Coronary artery (tissue), 2 donors: ENCODE results near the gene SLIT3.

Experiments
- DNase-seq: peaks from one replicate; pipeline ENCODE4 v3.0.0-alpha.2; 2017; ENCODE audit warnings: low spot score
- H3K27ac ChIP-seq, 2 donors: fragments of 200-600 bp; sonication (generic); one replicate each; pipeline ENCODE4 v1.5.1; 2016 to 2019
- H3K4me3 ChIP-seq: fragments of 200-600 bp; sonication (generic); 2 replicates; pipeline ENCODE4 v1.5.1; 2016; ENCODE audit warnings: mild to moderate bottlenecking, moderate library complexity
- TF ChIP-seq, protein P1 (sequence below): fragments of 200-600 bp; sonication (generic); IDR thresholded peaks from one replicate; pipeline ENCODE4 v1.5.1; 2019; ENCODE audit warnings: antibody characterized with exemption

SLIT3 gene

DNA sequence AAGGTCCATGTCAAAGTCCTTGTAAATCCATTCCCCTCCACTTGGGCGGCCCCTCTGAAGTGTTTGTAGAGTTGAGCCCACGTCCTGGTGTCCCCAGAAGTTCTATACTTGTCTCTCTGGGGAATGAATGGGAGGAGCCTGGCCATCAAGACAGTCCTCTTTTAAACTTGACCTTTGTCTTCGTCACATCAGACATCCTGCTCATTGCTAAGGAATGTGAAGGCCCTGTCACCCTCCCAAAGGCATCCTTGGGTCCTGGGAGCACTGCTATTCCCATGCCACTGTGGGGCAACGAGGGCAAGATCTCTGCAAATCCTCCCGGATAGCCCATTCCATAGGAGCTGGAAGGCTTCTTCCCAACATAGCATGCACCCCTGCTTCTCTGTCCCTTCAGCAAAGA is 235.5 kb downstream of the SLIT3 start:
- TF ChIP-seq, protein P1, sequence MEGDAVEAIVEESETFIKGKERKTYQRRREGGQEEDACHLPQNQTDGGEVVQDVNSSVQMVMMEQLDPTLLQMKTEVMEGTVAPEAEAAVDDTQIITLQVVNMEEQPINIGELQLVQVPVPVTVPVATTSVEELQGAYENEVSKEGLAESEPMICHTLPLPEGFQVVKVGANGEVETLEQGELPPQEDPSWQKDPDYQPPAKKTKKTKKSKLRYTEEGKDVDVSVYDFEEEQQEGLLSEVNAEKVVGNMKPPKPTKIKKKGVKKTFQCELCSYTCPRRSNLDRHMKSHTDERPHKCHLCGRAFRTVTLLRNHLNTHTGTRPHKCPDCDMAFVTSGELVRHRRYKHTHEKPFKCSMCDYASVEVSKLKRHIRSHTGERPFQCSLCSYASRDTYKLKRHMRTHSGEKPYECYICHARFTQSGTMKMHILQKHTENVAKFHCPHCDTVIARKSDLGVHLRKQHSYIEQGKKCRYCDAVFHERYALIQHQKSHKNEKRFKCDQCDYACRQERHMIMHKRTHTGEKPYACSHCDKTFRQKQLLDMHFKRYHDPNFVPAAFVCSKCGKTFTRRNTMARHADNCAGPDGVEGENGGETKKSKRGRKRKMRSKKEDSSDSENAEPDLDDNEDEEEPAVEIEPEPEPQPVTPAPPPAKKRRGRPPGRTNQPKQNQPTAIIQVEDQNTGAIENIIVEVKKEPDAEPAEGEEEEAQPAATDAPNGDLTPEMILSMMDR = no peak
- no peak for DNase-seq
- Histone ChIP-seq H3K27ac (peak overlapping the region in 1 of 2 donors; percentile 69), H3K4me3 (no peak overlapping the region)

DNA sequence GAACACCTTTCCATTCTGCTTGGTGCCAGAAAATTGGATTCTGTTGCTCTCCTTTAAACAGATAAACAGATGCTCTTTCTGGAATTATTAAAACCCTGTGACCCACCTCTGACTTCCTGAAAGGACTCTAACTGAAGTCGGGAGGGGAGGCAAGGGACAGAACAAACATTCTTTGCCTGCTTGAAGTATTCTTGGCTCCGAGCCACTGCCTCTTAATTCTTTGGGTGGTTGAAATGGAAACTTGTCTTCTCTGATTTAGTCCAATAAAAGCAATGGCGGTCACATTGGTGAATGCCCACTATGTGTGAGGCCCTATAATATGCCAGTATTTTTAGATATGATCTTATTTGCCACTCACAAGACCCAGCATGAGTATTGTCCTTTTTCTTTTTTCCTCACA is 236.8 kb downstream of the SLIT3 start:
- H3K4me3 ChIP-seq = no peak overlapping the region
- peak overlapping the region in 1 of 2 donors; percentile 69 for H3K27ac ChIP-seq
- TF ChIP-seq, protein P1 = no peak
- DNase-seq = no peak

DNA sequence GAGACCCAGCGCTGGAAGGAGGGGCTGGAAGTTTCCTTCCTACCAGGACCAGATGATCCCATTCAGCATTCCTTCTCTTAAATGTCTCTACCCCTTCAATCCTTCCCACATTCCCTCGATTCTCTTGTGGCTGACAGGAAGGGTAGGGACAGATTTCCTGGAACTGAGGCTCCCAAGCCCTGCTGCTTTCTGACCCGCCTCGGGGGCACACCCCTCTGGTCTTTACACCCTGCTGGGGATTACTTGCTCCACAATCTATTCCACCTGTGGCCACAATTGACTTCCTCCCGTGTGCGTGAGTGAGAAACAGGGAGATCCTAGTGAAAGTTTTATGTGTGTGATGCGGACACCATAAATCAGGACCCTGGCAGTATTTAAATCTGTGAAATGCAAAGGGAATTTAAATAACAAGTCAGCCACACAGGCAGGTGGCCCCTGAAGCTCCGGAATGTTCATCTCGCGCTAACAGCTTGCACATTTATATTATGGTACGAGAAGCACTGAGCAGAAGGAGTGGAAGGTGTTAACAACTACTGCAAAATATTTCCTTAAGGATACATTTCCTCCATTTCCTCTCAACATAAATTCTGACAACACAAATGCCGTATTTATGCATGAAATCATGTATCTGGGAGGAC is 237.5 kb downstream of the SLIT3 start:
- TF ChIP-seq, protein P1 = no peak
- no peak for DNase-seq
- Histone ChIP-seq H3K27ac (peak overlapping the region in 1 of 2 donors; percentile 69), H3K4me3 (no peak overlapping the region)

DNA sequence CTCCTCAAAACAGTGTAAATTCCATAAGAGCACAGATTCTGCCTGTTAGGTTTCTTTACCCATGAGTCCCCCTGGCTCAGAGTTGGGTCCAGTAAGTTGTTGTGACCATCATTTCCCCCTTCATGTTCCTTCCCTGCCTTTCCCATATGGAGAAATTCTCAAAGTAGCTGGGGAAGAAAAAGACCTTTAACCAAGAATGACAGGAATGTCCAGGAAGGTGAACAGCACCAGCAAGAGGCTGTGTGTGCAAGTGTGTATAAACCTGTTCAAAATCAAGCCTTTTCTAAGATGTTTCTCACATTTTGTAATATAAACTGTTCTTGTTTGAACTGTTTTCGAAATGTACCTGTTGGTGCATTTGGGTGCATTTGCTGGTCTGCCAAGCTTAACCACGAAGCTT is 238.2 kb downstream of the SLIT3 start:
- DNase-seq = no peak
- H3K27ac ChIP-seq = peak overlapping the region in 1 of 2 donors; percentile 69
- TF ChIP-seq, protein P1 = no peak
- no peak overlapping the region for H3K4me3 ChIP-seq

DNA sequence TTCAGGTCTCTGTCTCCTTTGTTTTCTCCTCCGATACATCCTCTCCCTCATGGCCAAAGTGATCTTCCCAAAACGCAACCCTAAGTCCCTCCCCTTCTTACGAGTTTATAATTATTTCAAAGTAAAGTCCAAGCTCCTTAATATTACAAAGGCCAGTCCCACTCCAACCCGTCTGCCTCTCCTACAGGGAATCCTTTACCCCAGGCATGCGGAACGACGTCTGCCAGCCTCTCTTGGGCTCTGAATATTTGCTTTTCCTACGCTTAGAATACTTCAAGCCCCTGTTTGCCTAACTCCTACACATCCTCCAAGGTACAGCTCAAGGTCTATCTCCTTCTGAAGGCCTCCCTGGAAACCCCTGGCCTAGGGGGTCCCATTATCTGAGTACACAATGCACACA is 246.4 kb downstream of the SLIT3 start:
- TF ChIP-seq, protein P1 = no peak

DNA sequence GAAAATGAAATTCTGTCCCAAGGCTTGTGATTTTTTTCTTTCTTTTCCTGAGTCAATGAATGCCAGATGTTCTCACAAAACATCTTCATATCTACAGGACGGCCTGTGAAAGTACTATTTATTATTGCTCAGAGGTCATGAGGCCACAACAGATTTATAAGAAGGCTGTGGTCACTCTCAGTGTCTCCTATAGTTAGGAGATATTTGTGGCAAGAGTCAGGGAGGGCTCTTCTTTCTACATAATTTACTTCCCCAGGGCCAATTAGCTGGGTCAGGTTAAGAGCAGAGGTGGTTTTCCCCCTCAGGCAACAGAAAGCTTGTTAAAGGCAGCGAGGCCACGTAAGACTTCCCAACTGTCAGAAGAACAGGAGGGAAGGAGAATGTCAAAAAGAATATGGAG is 248.7 kb downstream of the SLIT3 start:
- no peak for DNase-seq
- Histone ChIP-seq H3K4me3 (no peak overlapping the region), H3K27ac (peak overlapping the region in 1 of 2 donors; percentile 19)
- TF ChIP-seq, protein P1 = no peak

More for the DNA sequence above, 246.4 kb downstream of the SLIT3 start:
- Histone ChIP-seq H3K27ac (no peak overlapping the region), H3K4me3 (no peak overlapping the region)
- DNase-seq = no peak

DNA sequence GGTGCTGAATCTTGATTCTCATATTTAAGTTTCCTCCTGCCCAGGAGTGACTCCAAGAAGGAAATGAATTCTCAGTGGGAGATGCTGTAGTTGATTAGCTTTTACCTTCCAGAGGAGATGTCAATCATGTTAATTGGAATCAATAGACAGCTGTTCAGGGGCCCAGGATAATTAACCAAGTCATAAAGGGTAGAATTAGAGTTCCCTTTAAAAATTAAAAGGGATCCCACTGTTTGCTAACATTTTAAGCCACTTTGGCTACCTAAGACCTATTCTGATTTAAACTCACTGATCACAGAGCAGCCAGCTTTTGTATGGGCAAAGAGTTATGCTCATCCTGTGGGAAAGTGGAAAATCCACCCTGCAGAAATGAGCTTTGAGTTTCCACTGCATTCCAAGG is 249.6 kb downstream of the SLIT3 start:
- TF ChIP-seq, protein P1 = no peak
- Histone ChIP-seq H3K4me3 (no peak overlapping the region), H3K27ac (peak overlapping the region in 1 of 2 donors; percentile 15)
- DNase-seq = no peak
